HepG2 (cell line): ENCODE measurements around the gene TBC1D7.

Experiments used
- ARNT2 ChIP-seq: sonication (generic); formaldehyde crosslinking; IDR thresholded peaks from 2 replicates; pipeline ENCODE4 v1.8.0; 2022; ENCODE audit warnings: mild to moderate bottlenecking, low read depth, missing genetic modification reagents, moderate library complexity
- HMG20B ChIP-seq: conservative IDR thresholded peaks from 2 replicates; pipeline ENCODE4 v1.6.1; 2016; ENCODE audit warnings: missing genetic modification reagents, missing compliant biosample characterization
- PAX8 ChIP-seq: sonication (generic); formaldehyde crosslinking; IDR thresholded peaks from 2 replicates; pipeline ENCODE4 v1.8.0; 2022; ENCODE audit warnings: mild to moderate bottlenecking, missing genetic modification reagents, borderline replicate concordance
- PRPF4 ChIP-seq: fragments of 200-400 bp; formaldehyde crosslinking; IDR thresholded peaks from 2 replicates; pipeline ENCODE4 v1.6.1; 2016; ENCODE audit warnings: low read length, low read depth; ENCODE audit not compliant: poor library complexity, severe bottlenecking
- ZBTB42 ChIP-seq: sonication (generic); formaldehyde crosslinking; IDR thresholded peaks from 2 replicates; pipeline ENCODE4 v1.5.0; 2020; ENCODE audit warnings: mild to moderate bottlenecking, missing genetic modification reagents
- ZNF296 ChIP-seq: sonication (generic); formaldehyde crosslinking; conservative IDR thresholded peaks from 2 replicates; pipeline ENCODE4 v1.5.0; 2020; ENCODE audit warnings: mild to moderate bottlenecking, missing genetic modification reagents
- TF ChIP-seq, protein P1 (sequence below): sonication (generic); formaldehyde crosslinking; IDR thresholded peaks from 2 replicates; pipeline ENCODE4 v1.5.1; 2020; ENCODE audit warnings: missing genetic modification reagents, mild to moderate bottlenecking, borderline replicate concordance
- TF ChIP-seq, protein P2 (sequence below): sonication (generic); formaldehyde crosslinking; IDR thresholded peaks from 2 replicates; pipeline ENCODE4 v1.4.0; 2020; ENCODE audit warnings: mild to moderate bottlenecking, missing genetic modification reagents
- TF ChIP-seq, protein P3 (sequence below): sonication (generic); formaldehyde crosslinking; IDR thresholded peaks from 2 replicates; pipeline ENCODE4 v1.8.0; 2022; ENCODE audit warnings: mild to moderate bottlenecking, missing genetic modification reagents, moderate library complexity

DNA sequence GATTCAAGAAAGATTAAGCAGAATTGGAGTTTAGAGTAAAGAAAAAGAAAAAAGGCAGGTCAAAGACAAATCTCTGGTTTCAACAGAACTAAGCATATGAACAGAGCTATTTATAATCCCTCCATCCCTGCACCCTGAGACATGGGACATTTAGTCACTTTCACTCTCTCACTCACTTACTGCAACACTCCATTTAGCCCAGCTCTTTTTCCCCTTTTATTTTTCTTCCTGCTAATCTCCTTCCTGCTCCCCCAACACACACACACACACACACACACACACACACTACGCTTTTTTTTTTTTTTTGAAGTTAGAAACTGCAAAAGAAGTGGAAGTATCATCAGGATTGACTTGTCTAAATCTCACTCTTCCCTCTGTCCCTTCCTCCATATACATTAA, 45.1 kb upstream of the TBC1D7 start:
- TF ChIP-seq, protein P1, sequence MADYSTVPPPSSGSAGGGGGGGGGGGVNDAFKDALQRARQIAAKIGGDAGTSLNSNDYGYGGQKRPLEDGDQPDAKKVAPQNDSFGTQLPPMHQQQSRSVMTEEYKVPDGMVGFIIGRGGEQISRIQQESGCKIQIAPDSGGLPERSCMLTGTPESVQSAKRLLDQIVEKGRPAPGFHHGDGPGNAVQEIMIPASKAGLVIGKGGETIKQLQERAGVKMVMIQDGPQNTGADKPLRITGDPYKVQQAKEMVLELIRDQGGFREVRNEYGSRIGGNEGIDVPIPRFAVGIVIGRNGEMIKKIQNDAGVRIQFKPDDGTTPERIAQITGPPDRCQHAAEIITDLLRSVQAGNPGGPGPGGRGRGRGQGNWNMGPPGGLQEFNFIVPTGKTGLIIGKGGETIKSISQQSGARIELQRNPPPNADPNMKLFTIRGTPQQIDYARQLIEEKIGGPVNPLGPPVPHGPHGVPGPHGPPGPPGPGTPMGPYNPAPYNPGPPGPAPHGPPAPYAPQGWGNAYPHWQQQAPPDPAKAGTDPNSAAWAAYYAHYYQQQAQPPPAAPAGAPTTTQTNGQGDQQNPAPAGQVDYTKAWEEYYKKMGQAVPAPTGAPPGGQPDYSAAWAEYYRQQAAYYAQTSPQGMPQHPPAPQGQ (CRISPR knock-in tag), result no peak
- TF ChIP-seq ZBTB42, result no peak
- TF ChIP-seq, protein P2, sequence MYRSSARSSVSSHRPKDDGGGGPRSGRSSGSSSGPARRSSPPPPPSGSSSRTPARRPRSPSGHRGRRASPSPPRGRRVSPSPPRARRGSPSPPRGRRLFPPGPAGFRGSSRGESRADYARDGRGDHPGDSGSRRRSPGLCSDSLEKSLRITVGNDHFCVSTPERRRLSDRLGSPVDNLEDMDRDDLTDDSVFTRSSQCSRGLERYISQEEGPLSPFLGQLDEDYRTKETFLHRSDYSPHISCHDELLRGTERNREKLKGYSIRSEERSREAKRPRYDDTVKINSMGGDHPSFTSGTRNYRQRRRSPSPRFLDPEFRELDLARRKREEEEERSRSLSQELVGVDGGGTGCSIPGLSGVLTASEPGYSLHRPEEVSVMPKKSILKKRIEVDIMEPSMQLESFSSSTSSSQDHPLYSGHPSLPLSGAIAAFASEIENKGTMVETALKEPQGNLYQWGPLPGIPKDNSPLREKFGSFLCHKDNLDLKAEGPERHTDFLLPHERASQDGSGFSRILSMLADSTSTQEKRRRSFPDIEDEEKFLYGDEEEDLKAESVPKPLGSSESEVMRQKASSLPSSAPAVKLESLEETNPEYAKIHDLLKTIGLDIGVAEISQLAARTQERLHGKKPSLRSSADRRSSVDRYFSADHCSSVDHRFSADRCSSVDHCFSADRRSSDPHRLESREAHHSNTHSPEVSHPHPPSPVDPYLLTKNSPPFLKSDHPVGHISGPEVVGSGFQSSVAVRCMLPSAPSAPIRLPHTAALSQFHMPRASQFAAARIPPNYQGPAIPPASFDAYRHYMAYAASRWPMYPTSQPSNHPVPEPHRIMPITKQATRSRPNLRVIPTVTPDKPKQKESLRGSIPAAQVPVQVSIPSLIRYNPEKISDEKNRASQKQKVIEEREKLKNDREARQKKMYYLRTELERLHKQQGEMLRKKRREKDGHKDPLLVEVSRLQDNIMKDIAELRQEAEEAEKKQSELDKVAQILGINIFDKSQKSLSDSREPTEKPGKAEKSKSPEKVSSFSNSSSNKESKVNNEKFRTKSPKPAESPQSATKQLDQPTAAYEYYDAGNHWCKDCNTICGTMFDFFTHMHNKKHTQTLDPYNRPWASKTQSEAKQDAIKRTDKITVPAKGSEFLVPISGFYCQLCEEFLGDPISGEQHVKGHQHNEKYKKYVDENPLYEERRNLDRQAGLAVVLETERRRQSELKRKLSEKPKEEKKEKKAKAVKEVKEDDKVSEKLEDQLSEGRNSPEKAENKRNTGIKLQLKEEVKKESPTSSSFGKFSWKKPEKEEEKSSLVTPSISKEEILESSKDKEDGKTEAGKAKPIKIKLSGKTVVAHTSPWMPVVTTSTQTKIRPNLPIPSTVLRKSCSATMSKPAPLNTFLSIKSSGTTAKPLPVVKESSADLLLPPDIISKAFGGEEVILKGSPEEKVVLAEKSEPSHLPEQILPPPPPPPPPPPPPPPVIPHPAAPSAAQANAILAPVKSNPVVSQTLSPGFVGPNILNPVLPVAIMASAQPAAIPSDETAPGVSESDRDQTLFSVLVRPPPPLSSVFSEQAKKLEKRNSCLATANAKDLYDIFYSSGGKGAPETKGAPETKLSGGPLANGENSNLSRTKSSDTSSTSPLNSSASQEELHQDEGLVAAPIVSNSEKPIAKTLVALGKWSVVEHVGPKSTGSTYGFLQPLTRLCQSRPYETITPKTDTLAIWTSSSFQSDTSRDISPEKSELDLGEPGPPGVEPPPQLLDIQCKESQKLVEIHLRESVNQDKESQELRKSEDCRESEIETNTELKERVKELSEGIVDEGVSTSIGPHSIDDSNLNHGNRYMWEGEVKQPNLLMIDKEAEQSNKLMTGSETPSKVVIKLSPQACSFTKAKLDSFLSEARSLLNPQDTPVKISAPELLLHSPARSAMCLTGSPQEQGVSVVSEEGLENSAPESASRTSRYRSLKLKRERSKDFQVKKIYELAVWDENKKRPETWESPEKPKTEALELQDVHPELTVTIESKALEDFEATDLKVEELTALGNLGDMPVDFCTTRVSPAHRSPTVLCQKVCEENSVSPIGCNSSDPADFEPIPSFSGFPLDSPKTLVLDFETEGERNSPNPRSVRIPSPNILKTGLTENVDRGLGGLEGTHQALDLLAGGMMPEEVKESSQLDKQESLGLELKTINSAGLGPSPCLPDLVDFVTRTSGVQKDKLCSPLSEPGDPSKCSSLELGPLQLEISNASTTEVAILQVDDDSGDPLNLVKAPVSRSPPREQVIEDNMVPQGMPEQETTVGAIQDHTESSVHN (CRISPR knock-in tag), result no peak
- TF ChIP-seq, protein P3, sequence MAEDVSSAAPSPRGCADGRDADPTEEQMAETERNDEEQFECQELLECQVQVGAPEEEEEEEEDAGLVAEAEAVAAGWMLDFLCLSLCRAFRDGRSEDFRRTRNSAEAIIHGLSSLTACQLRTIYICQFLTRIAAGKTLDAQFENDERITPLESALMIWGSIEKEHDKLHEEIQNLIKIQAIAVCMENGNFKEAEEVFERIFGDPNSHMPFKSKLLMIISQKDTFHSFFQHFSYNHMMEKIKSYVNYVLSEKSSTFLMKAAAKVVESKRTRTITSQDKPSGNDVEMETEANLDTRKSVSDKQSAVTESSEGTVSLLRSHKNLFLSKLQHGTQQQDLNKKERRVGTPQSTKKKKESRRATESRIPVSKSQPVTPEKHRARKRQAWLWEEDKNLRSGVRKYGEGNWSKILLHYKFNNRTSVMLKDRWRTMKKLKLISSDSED (CRISPR knock-in tag), result no peak
- TF ChIP-seq HMG20B (CRISPR knock-in tag), result no peak
- no peak for TF ChIP-seq PRPF4
- TF ChIP-seq ZNF296 (CRISPR knock-in tag), result no peak
- TF ChIP-seq PAX8 (CRISPR knock-in tag), result no peak
- no peak for TF ChIP-seq ARNT2 (CRISPR knock-in tag)
